ENCODE results near the gene DLG1. TPM values are rescaled to one million over a fixed set of nuclear protein-coding genes. Genes with fewer than 3 reads are reported as not detected.

The DLG1 gene
- total and polyA plus RNA-seq, 2 experiments from 2014 or later, result 54.8 to 128 TPM

- H3K4me1 ChIP-seq (ENCODE audit: insufficient read depth), result peaks cover 8% of the 10 kb centered on the region
Observed at GRCh38 chr3:197256836-197257444, 41.5 kb downstream of the DLG1 start.

DNA sequence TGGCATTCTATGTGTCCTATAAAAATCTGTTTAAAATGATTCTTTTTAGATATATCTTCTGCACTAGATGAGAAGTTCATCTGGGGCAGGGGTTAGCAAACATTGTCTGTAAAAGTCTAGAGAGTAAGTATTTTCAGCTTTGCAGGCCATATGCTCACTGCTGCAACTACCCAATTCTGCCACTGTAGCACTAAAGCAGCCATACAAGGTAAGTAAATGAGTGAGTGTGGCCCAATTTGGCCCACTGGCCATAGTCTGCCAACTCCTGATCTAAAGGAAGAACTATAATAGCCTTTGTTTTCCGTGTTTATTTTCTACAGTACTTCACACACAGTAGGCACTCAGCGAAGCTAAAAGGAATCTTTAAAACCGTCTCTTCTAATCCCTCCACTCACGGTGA, 42.3 kb downstream of the DLG1 start:
- Histone ChIP-seq H3K36me3 (replicated peaks; ENCODE audit: insufficient read depth, low read depth) (no peaks in the 10 kb centered on the region), H3K27ac (no peak overlapping the region), H3K4me2 (no peak overlapping the region), H4K20me1 (ENCODE audit: insufficient read depth, poor library complexity, severe bottlenecking) (peaks cover 47% of the 10 kb centered on the region), H3K79me2 (peaks cover 97% of the 10 kb centered on the region), H3K4me1 (ENCODE audit: insufficient read depth) (peaks cover 8% of the 10 kb centered on the region), H3K27me3 (no peaks in the 10 kb centered on the region), H3K9me3 (ENCODE audit: low read depth) (no peaks in the 10 kb centered on the region), H3K9me2 (replicated peaks; ENCODE audit: insufficient read depth) (no peaks in the 10 kb centered on the region), H3K4me3 (no peak overlapping the region), H2AFZ (no peak overlapping the region)
- WGBS (ENCODE audit: low lambda C conversion rate, missing lambda C conversion rate), result 79% methylated on average over 4 of the region's 4 CpGs
- no peak for DNase-seq (ENCODE audit: low spot score)
- no peak for TF ChIP-seq EZH2 (IDR thresholded peaks at IDR 0.05; ENCODE audit: borderline replicate concordance)
- TF ChIP-seq, protein P1, sequence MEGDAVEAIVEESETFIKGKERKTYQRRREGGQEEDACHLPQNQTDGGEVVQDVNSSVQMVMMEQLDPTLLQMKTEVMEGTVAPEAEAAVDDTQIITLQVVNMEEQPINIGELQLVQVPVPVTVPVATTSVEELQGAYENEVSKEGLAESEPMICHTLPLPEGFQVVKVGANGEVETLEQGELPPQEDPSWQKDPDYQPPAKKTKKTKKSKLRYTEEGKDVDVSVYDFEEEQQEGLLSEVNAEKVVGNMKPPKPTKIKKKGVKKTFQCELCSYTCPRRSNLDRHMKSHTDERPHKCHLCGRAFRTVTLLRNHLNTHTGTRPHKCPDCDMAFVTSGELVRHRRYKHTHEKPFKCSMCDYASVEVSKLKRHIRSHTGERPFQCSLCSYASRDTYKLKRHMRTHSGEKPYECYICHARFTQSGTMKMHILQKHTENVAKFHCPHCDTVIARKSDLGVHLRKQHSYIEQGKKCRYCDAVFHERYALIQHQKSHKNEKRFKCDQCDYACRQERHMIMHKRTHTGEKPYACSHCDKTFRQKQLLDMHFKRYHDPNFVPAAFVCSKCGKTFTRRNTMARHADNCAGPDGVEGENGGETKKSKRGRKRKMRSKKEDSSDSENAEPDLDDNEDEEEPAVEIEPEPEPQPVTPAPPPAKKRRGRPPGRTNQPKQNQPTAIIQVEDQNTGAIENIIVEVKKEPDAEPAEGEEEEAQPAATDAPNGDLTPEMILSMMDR (IDR thresholded peaks at IDR 0.05; ENCODE audit: poor library complexity), result no peak
- TF ChIP-seq EZH2phosphoT487 (IDR thresholded peaks at IDR 0.05; ENCODE audit: low read depth, severe bottlenecking, unreplicated experiment), result no peak

More at GRCh38 chr3:197256836-197257444, 41.5 kb downstream of the DLG1 start:
- Histone ChIP-seq H3K4me2 (no peak overlapping the region), H3K4me3 (no peak overlapping the region), H3K27ac (no peak overlapping the region), H3K9me2 (replicated peaks; ENCODE audit: insufficient read depth) (no peaks in the 10 kb centered on the region), H3K79me2 (peaks cover 97% of the 10 kb centered on the region), H3K27me3 (no peaks in the 10 kb centered on the region), H4K20me1 (ENCODE audit: insufficient read depth, poor library complexity, severe bottlenecking) (peaks cover 42% of the 10 kb centered on the region), H3K36me3 (replicated peaks; ENCODE audit: insufficient read depth, low read depth) (no peaks in the 10 kb centered on the region), H3K9me3 (ENCODE audit: low read depth) (no peaks in the 10 kb centered on the region), H2AFZ (no peak overlapping the region)
- TF ChIP-seq EZH2phosphoT487 (IDR thresholded peaks at IDR 0.05; ENCODE audit: low read depth, severe bottlenecking, unreplicated experiment), result no peak
- TF ChIP-seq, protein P1 (IDR thresholded peaks at IDR 0.05; ENCODE audit: poor library complexity), result peak; percentile 85
- DNase-seq (ENCODE audit: low spot score), result peak; percentile 65
- WGBS (ENCODE audit: low lambda C conversion rate, missing lambda C conversion rate), result 27% methylated on average over 3 of the region's 3 CpGs

DNA sequence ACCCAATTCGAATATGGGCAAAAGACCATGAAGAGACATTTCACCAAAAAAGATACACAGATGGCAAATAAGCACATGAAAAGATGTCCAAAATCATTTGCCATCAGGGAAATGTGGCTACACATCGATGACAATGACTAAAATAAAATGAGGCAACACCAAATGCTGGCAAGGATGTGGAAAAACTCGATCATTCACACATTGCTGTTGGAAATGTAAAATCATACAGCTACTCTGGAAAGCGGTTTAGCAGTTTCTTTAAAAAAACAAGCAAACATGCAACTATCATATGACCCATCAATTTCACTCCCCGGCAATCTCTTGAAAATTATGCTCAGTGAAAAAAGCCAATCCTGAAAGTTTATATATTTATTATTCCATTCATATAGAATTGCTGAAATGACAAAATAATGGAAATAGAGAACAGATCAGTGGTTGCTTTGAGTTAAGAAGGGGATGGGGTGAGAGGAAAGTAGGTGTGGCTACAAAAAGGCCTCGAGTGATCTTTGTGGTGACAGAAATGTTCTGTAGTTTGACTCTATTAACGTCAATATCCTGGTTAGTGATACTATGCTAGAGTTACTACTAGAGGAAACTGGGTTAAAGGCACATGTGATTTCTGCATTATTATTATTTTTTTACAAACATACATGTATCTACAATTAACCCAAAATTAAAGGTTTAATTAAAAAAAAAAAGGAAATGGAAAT, 45.0 kb downstream of the DLG1 start:
- Histone ChIP-seq H3K4me2 (no peak overlapping the region), H3K9me2 (replicated peaks; ENCODE audit: insufficient read depth) (no peaks in the 10 kb centered on the region), H2AFZ (no peak overlapping the region), H4K20me1 (ENCODE audit: insufficient read depth, poor library complexity, severe bottlenecking) (peaks cover 49% of the 10 kb centered on the region), H3K36me3 (replicated peaks; ENCODE audit: insufficient read depth, low read depth) (no peaks in the 10 kb centered on the region), H3K9me3 (ENCODE audit: low read depth) (peaks cover 14% of the 10 kb centered on the region), H3K4me3 (no peak overlapping the region), H3K27me3 (no peaks in the 10 kb centered on the region), H3K4me1 (ENCODE audit: insufficient read depth) (peaks cover 3% of the 10 kb centered on the region), H3K27ac (no peak overlapping the region), H3K79me2 (peaks cover 98% of the 10 kb centered on the region)
- no peak for DNase-seq (ENCODE audit: low spot score)
- no peak for TF ChIP-seq EZH2phosphoT487 (IDR thresholded peaks at IDR 0.05; ENCODE audit: low read depth, severe bottlenecking, unreplicated experiment)
- TF ChIP-seq EZH2 (IDR thresholded peaks at IDR 0.05; ENCODE audit: borderline replicate concordance), result no peak
- TF ChIP-seq, protein P1 (IDR thresholded peaks at IDR 0.05; ENCODE audit: poor library complexity), result no peak
- WGBS (ENCODE audit: low lambda C conversion rate, missing lambda C conversion rate), result 79% methylated on average over 7 of the region's 7 CpGs
